ENCODE results near the gene NCOA3. TPM values are rescaled to one million over a fixed set of nuclear protein-coding genes. Genes with fewer than 3 reads are reported as not detected.

The NCOA3 gene
- total and polyA plus RNA-seq, 2 experiments from 2014 or later: 6.7 to 25.8 TPM

- H3K4me1 Mint-ChIP-seq: peaks cover 3% of the 10 kb centered on the region; the same call in 1 of the 3 replicates
- no peak overlapping the region; the same call in 1 of the 2 replicates for H3K27ac Mint-ChIP-seq
- Histone ChIP-seq H3K79me2 (replicated peaks; ENCODE audit: insufficient read depth) (no peaks in the 10 kb centered on the region), H3K27ac (ENCODE audit: low read depth) (no peak overlapping the region), H3F3A (replicated peaks; ENCODE audit: low read depth) (no peaks in the 10 kb centered on the region), H3K4me1 (ENCODE audit: insufficient read depth) (no peaks in the 10 kb centered on the region), H3K9me2 (ENCODE audit: insufficient read depth) (no peaks in the 10 kb centered on the region), H3K4me2 (no peak overlapping the region), H3K27me3 (ENCODE audit: insufficient read depth) (no peaks in the 10 kb centered on the region), H3K4me3 (no peak overlapping the region), H2AFZ (0 out of 2 replicates have a peak overlapping the region, but pooled peaks have one; percentile 28), H4K20me1 (replicated peaks; ENCODE audit: insufficient read depth) (no peaks in the 10 kb centered on the region), H3K36me3 (ENCODE audit: insufficient read depth) (no peaks in the 10 kb centered on the region)
- no peak for DNase-seq (ENCODE audit: low spot score)
- H3K36me3 Mint-ChIP-seq (ENCODE audit: low read depth): no peaks in the 10 kb centered on the region
- H3K9me3 Mint-ChIP-seq: no peaks in the 10 kb centered on the region
- no peak for TF ChIP-seq ZNF331 (CRISPR knock-in tag; IDR thresholded peaks at IDR 0.05; ENCODE audit: low read depth)
- no peak overlapping the region for H3K4me3 Mint-ChIP-seq
- ATAC-seq: no peak
- no peaks in the 10 kb centered on the region for H3K27me3 Mint-ChIP-seq (ENCODE audit: insufficient read depth, low read depth, poor library complexity)
These were observed 45.6 kb upstream of the NCOA3 start for GRCh38 chr20:47456041-47456537.

DNA sequence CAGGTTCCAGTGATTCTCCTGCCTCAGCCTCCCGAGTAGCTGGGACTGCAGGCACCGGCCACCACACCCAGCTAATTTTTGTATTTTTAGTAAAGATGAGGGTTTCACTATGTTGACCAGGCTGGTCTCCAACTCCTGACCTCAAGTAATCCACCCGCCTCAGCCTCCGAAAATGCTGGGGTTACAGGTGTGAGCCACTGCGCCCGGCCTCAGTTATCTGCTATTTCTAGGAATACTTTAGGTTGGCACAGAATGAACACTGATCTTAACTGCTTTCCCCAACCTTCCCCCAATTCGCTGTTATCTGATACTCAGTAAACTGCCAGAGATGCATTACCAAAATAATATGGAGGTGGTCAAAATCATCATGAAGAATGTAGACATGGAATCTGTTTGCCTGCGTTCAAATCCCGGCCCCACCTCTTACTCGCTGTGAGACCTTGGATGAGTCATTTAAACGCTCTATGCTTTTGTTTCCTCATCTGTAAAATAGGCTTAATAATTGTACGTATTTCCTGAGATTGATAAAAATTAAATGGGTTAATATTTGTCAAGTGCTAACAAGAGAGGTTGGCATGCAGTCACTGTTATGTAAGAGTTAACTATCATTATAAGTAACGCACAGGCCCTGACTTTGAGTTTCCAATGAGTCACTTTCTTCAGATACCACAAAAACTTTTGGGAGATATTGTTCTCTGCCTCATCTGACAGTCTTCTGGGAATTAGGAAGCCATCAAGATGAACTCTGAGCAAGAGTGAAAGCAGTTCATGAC is 44.5 kb upstream of the NCOA3 start:
- no peak overlapping the region for H3K27ac ChIP-seq (ENCODE audit: low read depth)
- no peaks in the 10 kb centered on the region for H3K27me3 ChIP-seq (ENCODE audit: insufficient read depth)
- no peaks in the 10 kb centered on the region for H3K9me3 Mint-ChIP-seq
- no peak overlapping the region for H3K4me2 ChIP-seq
- H3F3A ChIP-seq (replicated peaks; ENCODE audit: low read depth): no peaks in the 10 kb centered on the region
- no peaks in the 10 kb centered on the region for H3K27me3 Mint-ChIP-seq (ENCODE audit: insufficient read depth, low read depth, poor library complexity)
- no peaks in the 10 kb centered on the region for H4K20me1 ChIP-seq (replicated peaks; ENCODE audit: insufficient read depth)
- no peak for DNase-seq (ENCODE audit: low spot score)
- no peaks in the 10 kb centered on the region for H3K36me3 ChIP-seq (ENCODE audit: insufficient read depth)
- no peaks in the 10 kb centered on the region for H3K4me1 ChIP-seq (ENCODE audit: insufficient read depth)
- H3K4me3 ChIP-seq: no peak overlapping the region
- no peaks in the 10 kb centered on the region for H3K36me3 Mint-ChIP-seq (ENCODE audit: low read depth)
- no peaks in the 10 kb centered on the region for H3K9me2 ChIP-seq (ENCODE audit: insufficient read depth)
- ATAC-seq: no peak
- no peak overlapping the region for H2AFZ ChIP-seq
- peaks cover 3% of the 10 kb centered on the region; the same call in 1 of the 3 replicates for H3K4me1 Mint-ChIP-seq
- no peaks in the 10 kb centered on the region for H3K79me2 ChIP-seq (replicated peaks; ENCODE audit: insufficient read depth)
- no peak overlapping the region for H3K27ac Mint-ChIP-seq
- no peak overlapping the region for H3K4me3 Mint-ChIP-seq
- TF ChIP-seq, protein P1, sequence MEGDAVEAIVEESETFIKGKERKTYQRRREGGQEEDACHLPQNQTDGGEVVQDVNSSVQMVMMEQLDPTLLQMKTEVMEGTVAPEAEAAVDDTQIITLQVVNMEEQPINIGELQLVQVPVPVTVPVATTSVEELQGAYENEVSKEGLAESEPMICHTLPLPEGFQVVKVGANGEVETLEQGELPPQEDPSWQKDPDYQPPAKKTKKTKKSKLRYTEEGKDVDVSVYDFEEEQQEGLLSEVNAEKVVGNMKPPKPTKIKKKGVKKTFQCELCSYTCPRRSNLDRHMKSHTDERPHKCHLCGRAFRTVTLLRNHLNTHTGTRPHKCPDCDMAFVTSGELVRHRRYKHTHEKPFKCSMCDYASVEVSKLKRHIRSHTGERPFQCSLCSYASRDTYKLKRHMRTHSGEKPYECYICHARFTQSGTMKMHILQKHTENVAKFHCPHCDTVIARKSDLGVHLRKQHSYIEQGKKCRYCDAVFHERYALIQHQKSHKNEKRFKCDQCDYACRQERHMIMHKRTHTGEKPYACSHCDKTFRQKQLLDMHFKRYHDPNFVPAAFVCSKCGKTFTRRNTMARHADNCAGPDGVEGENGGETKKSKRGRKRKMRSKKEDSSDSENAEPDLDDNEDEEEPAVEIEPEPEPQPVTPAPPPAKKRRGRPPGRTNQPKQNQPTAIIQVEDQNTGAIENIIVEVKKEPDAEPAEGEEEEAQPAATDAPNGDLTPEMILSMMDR (conservative IDR thresholded peaks at IDR 0.05; ENCODE audit: low read depth in 2 of 2): no peak
- TF ChIP-seq ZNF462 (CRISPR knock-in tag; IDR thresholded peaks at IDR 0.05): no peak
- TF ChIP-seq, protein P2, sequence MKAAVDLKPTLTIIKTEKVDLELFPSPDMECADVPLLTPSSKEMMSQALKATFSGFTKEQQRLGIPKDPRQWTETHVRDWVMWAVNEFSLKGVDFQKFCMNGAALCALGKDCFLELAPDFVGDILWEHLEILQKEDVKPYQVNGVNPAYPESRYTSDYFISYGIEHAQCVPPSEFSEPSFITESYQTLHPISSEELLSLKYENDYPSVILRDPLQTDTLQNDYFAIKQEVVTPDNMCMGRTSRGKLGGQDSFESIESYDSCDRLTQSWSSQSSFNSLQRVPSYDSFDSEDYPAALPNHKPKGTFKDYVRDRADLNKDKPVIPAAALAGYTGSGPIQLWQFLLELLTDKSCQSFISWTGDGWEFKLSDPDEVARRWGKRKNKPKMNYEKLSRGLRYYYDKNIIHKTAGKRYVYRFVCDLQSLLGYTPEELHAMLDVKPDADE (IDR thresholded peaks at IDR 0.05): no peak
- TF ChIP-seq NANOG (IDR thresholded peaks at IDR 0.05; ENCODE audit: borderline replicate concordance): no peak
- no peak for TF ChIP-seq JUNB (IDR thresholded peaks at IDR 0.05; ENCODE audit: unreplicated experiment)
- no peak for TF ChIP-seq CREB1 (CRISPR knock-in tag; IDR thresholded peaks at IDR 0.05; ENCODE audit: low read depth)
- no peak for TF ChIP-seq ZNF114 (CRISPR knock-in tag; IDR thresholded peaks at IDR 0.05)
- TF ChIP-seq POLR2AphosphoS5 (IDR thresholded peaks at IDR 0.05; ENCODE audit: low read depth): no peak
- TF ChIP-seq EZH2 (IDR thresholded peaks at IDR 0.05; ENCODE audit: low read depth, unreplicated experiment): no peak

Measured in GM23338 (cell line).